ENCODE measurements around the gene PRKCB.
A peak's percentile ranks its signal among the peaks of the same experiment; 100 is the strongest.

The PRKCB gene

DNA sequence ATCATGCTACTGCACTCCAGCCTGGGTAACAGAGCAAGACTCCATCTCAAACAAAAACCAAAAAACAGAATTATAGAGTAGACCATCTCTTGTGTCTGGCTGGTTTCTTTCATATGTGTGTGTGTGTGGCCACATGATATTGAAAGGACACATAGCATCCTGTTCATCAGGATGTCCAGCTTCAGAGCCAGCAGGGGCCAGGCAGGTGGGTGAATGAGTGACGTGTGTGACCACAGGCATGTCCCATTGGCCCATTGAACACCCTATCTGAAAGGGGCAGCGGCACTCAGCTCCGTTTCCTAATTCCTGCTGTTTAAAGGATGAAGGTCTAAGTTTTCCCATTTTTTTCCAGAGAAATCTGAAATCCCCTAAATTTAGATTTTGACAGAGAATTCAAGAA is 174.2 kb downstream of the PRKCB start:
- Histone ChIP-seq H3K9me2 (replicated peaks; ENCODE audit: control insufficient read depth, low read length) (no peaks in the 10 kb centered on the region), H3K4me3 (ENCODE audit: low read length) (no peak overlapping the region), H3K9me3 (ENCODE audit: control insufficient read depth, insufficient read depth, low read length) (no peaks in the 10 kb centered on the region), H3K36me3 (ENCODE audit: control insufficient read depth, low read length) (no peaks in the 10 kb centered on the region), H3K4me2 (ENCODE audit: low read length) (peak overlapping the region; percentile 31), H3K27me3 (ENCODE audit: control insufficient read depth, low read length) (peaks cover 12% of the 10 kb centered on the region), H3F3A (ENCODE audit: control insufficient read depth, insufficient read depth) (no peaks in the 10 kb centered on the region), H4K20me1 (ENCODE audit: control insufficient read depth, insufficient read depth, low read depth, low read length) (0 out of 2 replicates have a peak, but pooled peaks cover 4% of the 10 kb centered on the region), H3K79me2 (ENCODE audit: control insufficient read depth, low read length) (no peaks in the 10 kb centered on the region), H3K4me1 (ENCODE audit: control insufficient read depth, low read length) (peaks cover 29% of the 10 kb centered on the region), H3K27ac (ENCODE audit: low read depth, low read length) (no peak overlapping the region)
- TF ChIP-seq, protein P1, sequence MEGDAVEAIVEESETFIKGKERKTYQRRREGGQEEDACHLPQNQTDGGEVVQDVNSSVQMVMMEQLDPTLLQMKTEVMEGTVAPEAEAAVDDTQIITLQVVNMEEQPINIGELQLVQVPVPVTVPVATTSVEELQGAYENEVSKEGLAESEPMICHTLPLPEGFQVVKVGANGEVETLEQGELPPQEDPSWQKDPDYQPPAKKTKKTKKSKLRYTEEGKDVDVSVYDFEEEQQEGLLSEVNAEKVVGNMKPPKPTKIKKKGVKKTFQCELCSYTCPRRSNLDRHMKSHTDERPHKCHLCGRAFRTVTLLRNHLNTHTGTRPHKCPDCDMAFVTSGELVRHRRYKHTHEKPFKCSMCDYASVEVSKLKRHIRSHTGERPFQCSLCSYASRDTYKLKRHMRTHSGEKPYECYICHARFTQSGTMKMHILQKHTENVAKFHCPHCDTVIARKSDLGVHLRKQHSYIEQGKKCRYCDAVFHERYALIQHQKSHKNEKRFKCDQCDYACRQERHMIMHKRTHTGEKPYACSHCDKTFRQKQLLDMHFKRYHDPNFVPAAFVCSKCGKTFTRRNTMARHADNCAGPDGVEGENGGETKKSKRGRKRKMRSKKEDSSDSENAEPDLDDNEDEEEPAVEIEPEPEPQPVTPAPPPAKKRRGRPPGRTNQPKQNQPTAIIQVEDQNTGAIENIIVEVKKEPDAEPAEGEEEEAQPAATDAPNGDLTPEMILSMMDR (IDR thresholded peaks at IDR 0.05; ENCODE audit: low read depth, low read length, poor library complexity, severe bottlenecking): no peak
- TF ChIP-seq EZH2phosphoT487 (IDR thresholded peaks at IDR 0.05; ENCODE audit: borderline replicate concordance, low read length): no peak

DNA sequence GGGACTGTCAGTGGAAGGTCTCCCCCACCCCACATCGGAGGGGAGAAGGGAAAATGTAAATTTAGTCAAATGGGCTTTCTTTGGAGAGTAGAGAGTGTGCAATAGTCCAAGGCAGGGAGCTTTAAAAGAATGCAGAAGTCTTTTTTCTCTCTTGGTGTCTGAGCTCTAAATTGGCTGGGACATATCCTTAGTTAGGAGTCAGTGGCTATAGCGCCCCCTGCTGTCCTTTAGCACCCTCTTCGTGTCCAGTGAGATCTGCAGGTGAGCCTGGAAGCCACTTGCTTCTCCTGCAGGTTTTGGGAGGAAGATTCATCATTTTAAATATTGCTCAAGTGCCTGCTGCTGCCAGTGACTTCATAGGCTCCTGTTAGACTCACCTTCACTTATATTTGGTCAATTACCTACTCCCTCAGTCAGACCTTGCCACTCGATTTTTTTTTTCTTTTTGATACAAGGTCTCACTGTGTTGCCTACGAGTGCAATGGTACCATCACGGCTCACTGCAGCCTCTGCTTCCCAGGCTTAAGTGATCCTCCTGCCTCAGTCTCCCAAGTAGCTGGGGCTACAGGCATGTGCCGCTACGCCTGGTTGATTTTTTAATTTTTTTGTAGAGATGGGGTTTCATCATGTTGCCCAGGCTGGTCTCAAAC is 174.8 kb downstream of the PRKCB start:
- TF ChIP-seq EZH2phosphoT487 (IDR thresholded peaks at IDR 0.05; ENCODE audit: borderline replicate concordance, low read length): no peak
- TF ChIP-seq, protein P1 (IDR thresholded peaks at IDR 0.05; ENCODE audit: low read depth, low read length, poor library complexity, severe bottlenecking): peak; percentile 89
- Histone ChIP-seq H3K9me2 (replicated peaks; ENCODE audit: control insufficient read depth, low read length) (no peaks in the 10 kb centered on the region), H3K27me3 (ENCODE audit: control insufficient read depth, low read length) (peaks cover 15% of the 10 kb centered on the region), H3K4me1 (ENCODE audit: control insufficient read depth, low read length) (peaks cover 26% of the 10 kb centered on the region), H3K79me2 (ENCODE audit: control insufficient read depth, low read length) (no peaks in the 10 kb centered on the region), H3K36me3 (ENCODE audit: control insufficient read depth, low read length) (no peaks in the 10 kb centered on the region), H3F3A (ENCODE audit: control insufficient read depth, insufficient read depth) (no peaks in the 10 kb centered on the region), H4K20me1 (ENCODE audit: control insufficient read depth, insufficient read depth, low read depth, low read length) (0 out of 2 replicates have a peak, but pooled peaks cover 4% of the 10 kb centered on the region), H3K9me3 (ENCODE audit: control insufficient read depth, insufficient read depth, low read length) (no peaks in the 10 kb centered on the region), H3K4me2 (ENCODE audit: low read length) (peak overlapping the region; percentile 31), H3K4me3 (ENCODE audit: low read length) (no peak overlapping the region), H3K27ac (ENCODE audit: low read depth, low read length) (no peak overlapping the region)

DNA sequence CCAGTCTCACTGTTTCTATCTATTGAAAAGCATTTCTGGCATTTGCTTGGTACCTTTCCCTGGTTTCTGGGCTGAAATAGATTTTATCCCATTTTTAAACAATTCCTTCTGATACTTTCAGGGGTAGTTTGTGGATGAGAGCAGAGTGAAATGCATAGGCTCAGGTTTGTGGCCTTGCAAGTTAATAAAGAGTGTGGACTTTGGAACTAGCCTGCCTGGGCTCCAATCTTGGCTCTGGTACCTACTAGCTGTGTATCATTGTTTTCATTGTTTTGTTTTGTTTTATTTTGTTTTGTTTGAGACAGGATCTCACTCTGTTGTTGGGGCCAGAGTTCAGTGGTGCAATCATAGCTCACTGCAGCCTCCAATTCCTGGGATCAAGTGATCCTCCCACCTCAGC is 175.5 kb downstream of the PRKCB start:
- H4K20me1 ChIP-seq (ENCODE audit: control insufficient read depth, insufficient read depth, low read depth, low read length): 0 out of 2 replicates have a peak, but pooled peaks cover 4% of the 10 kb centered on the region
- peaks cover 21% of the 10 kb centered on the region for H3K4me1 ChIP-seq (ENCODE audit: control insufficient read depth, low read length)
- peaks cover 15% of the 10 kb centered on the region for H3K27me3 ChIP-seq (ENCODE audit: control insufficient read depth, low read length)
- no peaks in the 10 kb centered on the region for H3F3A ChIP-seq (ENCODE audit: control insufficient read depth, insufficient read depth)
- H3K27ac ChIP-seq (ENCODE audit: low read depth, low read length): no peak overlapping the region
- H3K4me3 ChIP-seq (ENCODE audit: low read length): no peak overlapping the region
- no peaks in the 10 kb centered on the region for H3K9me2 ChIP-seq (replicated peaks; ENCODE audit: control insufficient read depth, low read length)
- H3K4me2 ChIP-seq (ENCODE audit: low read length): no peak overlapping the region
- no peaks in the 10 kb centered on the region for H3K9me3 ChIP-seq (ENCODE audit: control insufficient read depth, insufficient read depth, low read length)
- no peak for TF ChIP-seq EZH2phosphoT487 (IDR thresholded peaks at IDR 0.05; ENCODE audit: borderline replicate concordance, low read length)
- TF ChIP-seq, protein P1 (IDR thresholded peaks at IDR 0.05; ENCODE audit: low read depth, low read length, poor library complexity, severe bottlenecking): no peak
- no peaks in the 10 kb centered on the region for H3K79me2 ChIP-seq (ENCODE audit: control insufficient read depth, low read length)
- H3K36me3 ChIP-seq (ENCODE audit: control insufficient read depth, low read length): no peaks in the 10 kb centered on the region
